H1 (cell line): Measurements from ENCODE around the gene LMX1A. TPM values are rescaled to one million over a fixed set of nuclear protein-coding genes. Genes with fewer than 3 reads are reported as not detected.

ENCODE experiments used
- CREB1 ChIP-seq: IDR thresholded peaks from 2 replicates; pipeline ENCODE4 v1.6.1; 2012; ENCODE audit warnings: inconsistent platforms
- EP300 ChIP-seq, 2 experiments: IDR thresholded peaks; 1 replicate in 1 of 2; 2 replicates in 1 of 2; pipeline ENCODE4 v1.6.1; 2011 to 2012; ENCODE audit warnings: low read depth in 2 of 2, low read length in 2 of 2, mild to moderate bottlenecking in 2 of 2, borderline replicate concordance in 1 of 2, inconsistent platforms in 1 of 2, moderate library complexity in 1 of 2
- FOSL1 ChIP-seq: IDR thresholded peaks from 2 replicates; pipeline ENCODE4 v1.6.1; 2011; ENCODE audit warnings: mild to moderate bottlenecking, low read depth, low read length, moderate library complexity; ENCODE audit not compliant: insufficient read depth
- NRF1 ChIP-seq: IDR thresholded peaks from 2 replicates; pipeline ENCODE4 v1.6.1; 2011; ENCODE audit warnings: mild to moderate bottlenecking, low read depth, low read length, improper control_type of control experiment
- SIN3A ChIP-seq, 2 experiments: IDR thresholded peaks in 1 of 2; conservative IDR thresholded peaks in 1 of 2; 2 replicates each; pipeline ENCODE4 v1.6.1; 2011 to 2012; ENCODE audit warnings: low read length in 2 of 2, improper control_type of control experiment in 1 of 2, low read depth in 1 of 2, mild to moderate bottlenecking in 1 of 2
- SP2 ChIP-seq: IDR thresholded peaks from 2 replicates; pipeline ENCODE4 v1.6.1; 2012; ENCODE audit warnings: mild to moderate bottlenecking, low read length, inconsistent platforms
- SRF ChIP-seq: IDR thresholded peaks from 2 replicates; pipeline ENCODE4 v1.6.1; 2011; ENCODE audit warnings: mild to moderate bottlenecking, low read depth, low read length, moderate library complexity
- TCF12 ChIP-seq: IDR thresholded peaks from 2 replicates; pipeline ENCODE4 v1.6.1; 2011; ENCODE audit warnings: low read depth, mild to moderate bottlenecking, low read length
- polyA plus RNA-seq, 7 experiments: library from polyadenylated mRNA; depleted of rRNA in 3 of 7; stranded (reverse) in 5 of 7; unstranded in 2 of 7; fragments of >200 nt in 5 of 7; fragments of 200-250 nt in 2 of 7; gene quantifications; 1 replicate in 5 of 7; 2 replicates in 1 of 7; 4 replicates in 1 of 7; pipeline versions ENCODE4 v1.2.1 to v1.2.3, GENCODE V29; 2011 to 2013; ENCODE audit warnings: missing spikeins in 2 of 7, mixed read lengths in 2 of 7
- total RNA-seq: library from RNA; stranded (reverse); fragmentation: NEBNext Ultra II Directional; extraction: Animal tissue kit (Norgen Biotek cat#: 25700); gene quantifications from 2 replicates; pipeline ENCODE4 v1.2.1, GENCODE V29; 2021
- TF ChIP-seq, protein P1 (sequence below): IDR thresholded peaks from 2 replicates; pipeline ENCODE4 v1.6.1; 2011; ENCODE audit warnings: low read depth, mild to moderate bottlenecking, low read length; ENCODE audit not compliant: insufficient read depth

Gene LMX1A
- total and polyA plus RNA-seq, 2 of the 8 experiments (the other 6 are each of a cell fraction or from before 2014, with no cell fraction given): not detected

DNA sequence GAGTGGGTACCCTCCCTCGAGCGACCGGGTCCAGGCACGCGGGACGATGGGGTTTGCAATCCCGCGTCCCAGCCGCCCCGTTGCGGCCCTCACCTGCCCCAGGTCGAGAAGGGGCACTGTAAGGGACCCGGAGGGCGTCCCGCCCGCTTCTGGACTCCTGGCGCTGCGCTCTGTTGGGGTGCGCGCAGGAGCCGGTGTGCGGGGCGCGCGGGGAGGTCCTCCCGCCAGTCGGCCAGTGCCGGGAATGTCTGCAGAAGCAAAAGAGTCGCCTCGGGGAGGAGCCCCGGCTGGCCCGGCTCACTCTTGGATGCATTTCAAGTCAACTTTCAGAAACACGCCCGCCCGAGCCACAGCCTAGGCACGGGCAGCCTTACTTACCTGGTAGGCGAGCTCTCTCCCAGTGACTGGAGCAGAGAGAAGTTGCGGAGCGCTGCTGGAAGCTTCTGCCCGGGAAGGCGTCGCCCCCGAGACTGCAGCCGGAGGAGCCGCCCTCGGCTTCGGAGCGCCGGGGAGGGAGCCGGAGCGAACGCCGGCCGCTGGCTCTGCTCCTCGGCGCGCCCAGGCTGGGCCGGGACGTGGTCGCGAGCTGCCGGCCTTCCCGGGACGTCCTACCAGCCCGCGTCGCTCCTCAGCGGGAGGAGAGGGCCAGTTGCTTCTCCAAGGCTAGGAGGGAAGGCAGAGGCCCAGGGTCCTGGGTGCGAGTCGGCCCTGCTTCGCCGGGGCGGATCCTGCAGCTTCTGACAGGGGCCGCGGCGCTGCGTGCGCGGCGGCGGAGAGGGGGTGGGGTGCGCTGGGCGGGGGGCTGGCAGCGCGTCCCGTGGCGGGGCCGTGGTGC, at the start of gene LMX1A (continued):
- TF ChIP-seq, protein P1, sequence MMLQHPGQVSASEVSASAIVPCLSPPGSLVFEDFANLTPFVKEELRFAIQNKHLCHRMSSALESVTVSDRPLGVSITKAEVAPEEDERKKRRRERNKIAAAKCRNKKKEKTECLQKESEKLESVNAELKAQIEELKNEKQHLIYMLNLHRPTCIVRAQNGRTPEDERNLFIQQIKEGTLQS: no peak
- TF ChIP-seq SP2 (no peak), FOSL1 (no peak), NRF1 (no peak), CREB1 (no peak), SIN3A (conservative IDR thresholded peaks at IDR 0.05 in 1 of 2, IDR thresholded peaks at IDR 0.05 in 1 of 2; ENCODE audit: low read depth in 1 of 2, low read length in 2 of 2) (0 out of 4 replicates have a peak, but pooled peaks of 1 of the 2 experiments have one; percentile 45), TCF12 (no peak), SRF (no peak), EP300 (IDR thresholded peaks at IDR 0.05; ENCODE audit: borderline replicate concordance in 1 of 2, low read depth in 2 of 2, low read length in 2 of 2) (no peak)
